NAMALWA (cell line): ENCODE results near the gene AGBL4.

Source experiments
- DNase-seq: peaks from one replicate; pipeline ENCODE4 v3.0.0-alpha.2; 2015; ENCODE audit warnings: low spot score

AGBL4 gene

GRCh38 chr1:48943393-48943792 lies 1080.4 kb downstream of the AGBL4 start:
- no peak for DNase-seq

- no peak for DNase-seq
Measured at GRCh38 chr1:48940962-48941732, 1082.6 kb downstream of the AGBL4 start.

- no peak for DNase-seq
Measured at GRCh38 chr1:48940354-48940753, 1083.4 kb downstream of the AGBL4 start.

- no peak for DNase-seq
Measured at GRCh38 chr1:48939828-48940227, 1083.9 kb downstream of the AGBL4 start.

- no peak for DNase-seq
Measured at GRCh38 chr1:48939042-48939441, 1084.7 kb downstream of the AGBL4 start.

- DNase-seq, result no peak
Measured at GRCh38 chr1:48937732-48938131, 1086.0 kb downstream of the AGBL4 start.

- DNase-seq, result no peak
Measured at GRCh38 chr1:48936436-48936835, 1087.3 kb downstream of the AGBL4 start.

GRCh38 chr1:48932366-48932765 lies 1091.4 kb downstream of the AGBL4 start:
- DNase-seq, result no peak

GRCh38 chr1:48931506-48932192 lies 1092.1 kb downstream of the AGBL4 start:
- DNase-seq, result no peak

GRCh38 chr1:48930011-48930410 lies 1093.7 kb downstream of the AGBL4 start:
- no peak for DNase-seq

- DNase-seq, result no peak
Measured at GRCh38 chr1:48924099-48924498, 1099.7 kb downstream of the AGBL4 start.

- DNase-seq, result no peak
Measured at GRCh38 chr1:48923116-48923515, 1100.6 kb downstream of the AGBL4 start.

GRCh38 chr1:48920851-48921250 lies 1102.9 kb downstream of the AGBL4 start:
- no peak for DNase-seq

GRCh38 chr1:48917901-48918603 lies 1105.7 kb downstream of the AGBL4 start:
- DNase-seq, result no peak

- DNase-seq, result no peak
Measured at GRCh38 chr1:48917070-48917454, 1106.7 kb downstream of the AGBL4 start.

- DNase-seq, result peak; percentile 46
Measured at GRCh38 chr1:48916130-48917069, 1107.4 kb downstream of the AGBL4 start.

- DNase-seq, result no peak
Measured at GRCh38 chr1:48908606-48909005, 1115.1 kb downstream of the AGBL4 start.

- DNase-seq, result no peak
Measured at GRCh38 chr1:48906729-48907128, 1117.0 kb downstream of the AGBL4 start.

- DNase-seq, result no peak
Measured at GRCh38 chr1:48906164-48906563, 1117.6 kb downstream of the AGBL4 start.

GRCh38 chr1:48903291-48903690 lies 1120.5 kb downstream of the AGBL4 start:
- no peak for DNase-seq

GRCh38 chr1:48898894-48899293 lies 1124.9 kb downstream of the AGBL4 start:
- no peak for DNase-seq

GRCh38 chr1:48889615-48890014 lies 1134.1 kb downstream of the AGBL4 start:
- DNase-seq, result no peak
